GM10847 (cell line): ENCODE measurements around the gene NSUN4.

Experiments
- POLR2A ChIP-seq: IDR thresholded peaks from 2 replicates; pipeline ENCODE4 v1.6.1; 2011; ENCODE audit not compliant: insufficient read length; ENCODE audit errors: extremely low read depth

Gene NSUN4

GRCh38 chr1:46317323-46317722 is 23.3 kb upstream of the NSUN4 start:
- TF ChIP-seq POLR2A = no peak

- TF ChIP-seq POLR2A = peak; percentile 53
These were observed 7.1 kb upstream of the NSUN4 start for GRCh38 chr1:46333300-46334029.

- peak; percentile 2 for TF ChIP-seq POLR2A
These were observed 6.6 kb upstream of the NSUN4 start for GRCh38 chr1:46334030-46334384.

GRCh38 chr1:46335081-46335480 is 5.5 kb upstream of the NSUN4 start:
- TF ChIP-seq POLR2A = no peak

DNA sequence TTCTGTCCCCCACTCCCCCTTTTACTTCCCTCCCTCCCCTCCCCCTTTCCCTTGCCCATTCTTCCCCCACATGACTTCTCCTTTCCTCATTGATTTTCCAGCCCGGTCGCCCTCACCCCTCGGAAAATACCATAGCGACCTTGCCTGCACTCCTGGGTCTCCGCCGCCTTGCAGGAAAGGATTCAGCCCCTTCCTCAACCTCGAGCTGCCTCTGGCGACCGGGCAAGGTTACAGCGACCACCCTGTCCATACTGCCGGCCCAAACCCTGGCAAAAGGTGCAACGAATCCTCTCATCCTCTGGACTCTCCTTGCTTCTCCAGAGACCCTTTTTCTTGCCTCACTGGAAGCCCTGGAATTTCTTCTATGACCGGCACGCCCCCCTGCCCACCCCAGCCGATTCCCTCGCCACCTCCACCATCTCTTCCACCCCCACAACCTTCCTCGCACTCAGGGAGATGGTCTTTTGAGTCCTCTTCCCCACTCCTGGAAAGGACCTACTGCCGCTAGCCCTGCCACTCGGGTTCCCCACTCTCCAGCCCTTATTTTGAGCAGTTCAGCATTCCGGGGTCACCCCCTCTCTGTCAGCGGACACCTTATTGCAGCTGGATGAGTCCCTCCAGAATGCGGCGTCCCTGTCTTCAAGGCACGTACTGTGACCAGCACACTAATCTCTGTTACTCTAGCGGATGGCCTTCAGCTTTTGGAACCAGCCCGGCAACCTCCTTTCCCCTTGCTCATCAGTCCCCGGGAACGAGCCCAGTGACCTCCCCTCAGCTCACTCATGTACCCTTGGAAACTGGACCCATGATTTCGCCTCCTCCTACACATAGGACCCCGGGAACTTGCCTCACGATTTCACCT is 846 bp downstream of the NSUN4 start:
- no peak for TF ChIP-seq POLR2A

DNA sequence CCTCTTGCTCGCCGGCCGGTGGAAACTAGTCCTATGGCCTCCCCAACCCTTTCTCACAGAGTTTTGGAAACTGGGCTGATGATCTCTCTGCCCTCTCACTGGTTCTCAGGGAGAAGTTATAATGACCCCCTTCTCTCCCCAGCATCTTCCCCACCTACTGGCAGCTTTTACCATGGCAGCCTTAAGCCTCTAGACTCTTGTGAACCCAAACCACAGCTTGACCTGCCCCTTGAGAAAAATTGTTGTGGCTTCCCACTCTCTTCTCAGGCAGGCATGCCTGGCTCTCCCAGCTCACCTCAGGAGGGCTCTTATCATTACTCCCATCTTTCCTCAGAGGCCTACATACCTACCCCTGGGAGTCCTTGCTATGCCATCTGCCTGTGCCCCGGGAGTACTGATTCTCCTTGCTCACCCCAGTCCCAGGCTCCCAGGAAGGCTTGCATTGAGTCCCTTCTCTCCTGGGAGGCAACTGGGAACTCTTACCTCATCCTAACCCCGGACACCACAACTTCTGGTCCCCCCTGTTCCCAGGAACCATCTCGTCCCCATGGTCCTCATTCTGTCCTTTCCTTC is 1.6 kb downstream of the NSUN4 start:
- no peak for TF ChIP-seq POLR2A

DNA sequence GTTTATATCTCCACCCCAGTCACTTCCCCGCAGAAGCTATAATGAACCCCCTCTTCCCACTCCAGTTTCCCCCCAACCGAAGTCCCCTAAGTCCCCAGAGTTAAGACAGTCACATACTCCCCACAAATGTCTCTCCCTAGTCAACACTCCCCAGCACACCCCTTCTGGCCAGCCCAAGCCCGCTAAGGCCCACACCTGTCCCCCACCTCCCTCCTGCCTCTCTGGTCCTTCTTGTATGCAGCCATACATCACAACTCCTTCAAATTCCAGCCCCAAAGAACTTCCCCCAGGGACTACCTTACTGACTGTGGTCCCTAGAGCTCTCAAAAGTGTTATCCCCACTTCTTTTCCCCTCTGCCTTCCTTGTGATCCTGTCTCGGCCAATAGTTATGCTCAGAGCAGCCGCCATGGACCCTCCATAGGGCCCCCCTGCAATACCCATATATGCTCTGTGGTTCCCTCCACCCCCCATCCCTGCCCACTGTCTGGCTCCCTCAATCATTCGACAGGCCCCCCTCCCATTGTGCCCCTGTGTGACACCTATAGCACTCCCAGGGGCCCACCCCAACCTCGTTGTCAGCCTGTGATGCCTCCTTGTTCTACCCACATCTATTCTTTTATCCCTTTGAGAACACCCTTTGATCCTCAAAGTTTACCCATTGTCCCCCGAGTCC is 2.2 kb downstream of the NSUN4 start:
- no peak for TF ChIP-seq POLR2A

DNA sequence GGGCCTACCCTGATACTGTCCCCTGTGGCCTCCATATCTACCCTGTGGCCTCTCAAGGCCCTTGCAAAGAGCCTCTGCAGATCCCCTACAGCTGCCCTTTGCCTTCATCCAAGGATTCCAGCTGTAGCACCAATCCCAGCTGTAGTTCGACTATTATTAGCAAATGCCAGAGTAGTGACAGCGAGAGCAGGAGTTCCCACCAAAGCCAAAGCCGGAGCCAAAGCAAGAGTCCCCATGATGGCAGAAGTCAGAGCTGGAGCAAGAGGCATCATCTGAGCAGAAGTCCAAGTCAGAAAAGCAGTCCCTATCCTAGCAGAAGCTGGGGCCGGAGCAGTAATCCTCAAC is 2.7 kb downstream of the NSUN4 start:
- TF ChIP-seq POLR2A = no peak

DNA sequence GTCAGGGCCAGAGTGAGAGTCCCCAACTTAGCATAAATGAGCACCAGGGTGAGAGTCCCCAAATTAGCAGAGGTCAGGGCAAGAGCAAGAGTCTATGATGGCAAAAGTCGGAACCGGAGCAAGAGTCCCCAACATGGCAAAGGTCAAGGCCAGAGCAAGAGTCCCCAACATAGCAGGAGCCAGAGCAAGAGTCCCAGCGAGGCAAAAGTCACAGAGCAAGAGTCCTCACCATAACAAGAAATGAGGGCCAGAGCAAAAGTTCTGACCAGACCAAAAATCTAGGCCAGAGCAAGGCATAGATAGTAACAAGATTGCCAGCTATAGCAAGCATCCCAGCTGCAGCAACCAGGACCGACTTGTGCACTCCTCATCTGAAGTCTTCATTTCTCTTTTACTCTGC is 3.1 kb downstream of the NSUN4 start:
- no peak for TF ChIP-seq POLR2A

GRCh38 chr1:46344481-46344880 is 3.9 kb downstream of the NSUN4 start:
- no peak for TF ChIP-seq POLR2A

GRCh38 chr1:46345281-46345680 is 4.7 kb downstream of the NSUN4 start:
- TF ChIP-seq POLR2A = no peak

DNA sequence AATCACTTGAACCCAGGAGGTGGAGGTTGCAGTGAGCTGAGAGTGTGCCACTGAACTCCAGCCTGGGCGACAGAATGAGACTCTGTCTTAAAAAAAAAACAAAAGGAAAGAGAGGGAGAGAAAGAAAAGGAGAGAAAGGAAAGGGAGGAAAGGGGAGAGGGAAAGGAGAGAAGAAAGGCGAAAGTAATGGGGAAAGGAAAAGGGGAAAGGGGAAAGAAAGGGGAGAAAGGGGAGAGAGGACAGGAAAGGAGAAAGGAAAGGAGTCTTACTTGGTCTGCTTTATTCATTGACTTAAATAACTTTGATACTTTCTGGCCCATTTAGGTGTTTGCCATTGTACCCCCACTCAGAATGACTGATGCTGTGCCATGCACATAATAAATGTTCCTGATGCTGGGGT is 11.8 kb downstream of the NSUN4 start:
- no peak for TF ChIP-seq POLR2A

GRCh38 chr1:46362158-46362557 is 21.6 kb downstream of the NSUN4 start:
- TF ChIP-seq POLR2A = no peak

GRCh38 chr1:46363121-46363520 is 22.5 kb downstream of the NSUN4 start:
- no peak for TF ChIP-seq POLR2A

DNA sequence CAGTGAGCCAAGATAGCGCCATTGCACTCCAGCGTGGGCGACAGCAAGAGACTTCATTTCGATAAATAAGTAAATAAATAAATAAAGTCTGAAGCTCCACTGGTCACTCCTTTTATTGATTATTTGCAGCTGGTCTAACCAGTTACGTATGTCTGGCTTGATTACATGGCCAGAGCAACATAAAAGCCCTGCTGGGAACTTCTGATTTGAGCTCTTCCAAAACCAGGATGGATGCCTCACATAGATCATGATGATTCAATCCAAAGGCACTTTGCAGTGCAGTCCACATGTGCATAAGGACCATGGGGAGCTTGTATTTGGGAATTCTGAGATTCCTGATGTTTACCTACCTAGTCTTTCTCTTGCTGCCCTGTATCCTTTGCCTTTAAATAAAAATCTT is 24.0 kb downstream of the NSUN4 start:
- TF ChIP-seq POLR2A = no peak

- TF ChIP-seq POLR2A = no peak
These were observed 26.5 kb downstream of the NSUN4 start for GRCh38 chr1:46367072-46367471.

DNA sequence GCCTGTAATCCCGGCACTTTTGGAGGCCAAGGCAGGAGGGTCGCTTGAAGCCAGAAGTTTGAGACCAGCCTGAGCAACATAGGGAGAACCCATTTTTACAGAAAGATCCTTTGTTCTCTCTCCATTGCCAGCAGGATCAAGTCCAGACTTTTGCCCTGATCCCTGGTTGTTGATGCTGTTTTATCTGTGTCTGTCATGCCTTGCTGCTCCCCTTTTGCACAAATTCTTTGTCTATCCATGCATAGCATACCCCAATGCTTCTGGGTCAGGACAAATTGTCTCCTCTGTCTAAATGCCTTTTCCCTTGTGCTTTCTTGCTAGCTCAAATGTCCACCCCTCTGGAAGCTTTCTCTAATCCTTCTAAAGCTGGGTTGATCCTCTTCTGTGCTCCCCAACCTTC is 28.2 kb downstream of the NSUN4 start:
- TF ChIP-seq POLR2A = no peak
